GM19467 (cell line): Measurements from ENCODE around the gene JAG2.

Experiments
- ATAC-seq: cut with Tn5 transposase; IDR thresholded peaks from one replicate; pipeline ENCODE4 v1.9.1; 2021; ENCODE audit warnings: mild to moderate bottlenecking, moderate library complexity; ENCODE audit not compliant: unreplicated experiment

The JAG2 gene

DNA sequence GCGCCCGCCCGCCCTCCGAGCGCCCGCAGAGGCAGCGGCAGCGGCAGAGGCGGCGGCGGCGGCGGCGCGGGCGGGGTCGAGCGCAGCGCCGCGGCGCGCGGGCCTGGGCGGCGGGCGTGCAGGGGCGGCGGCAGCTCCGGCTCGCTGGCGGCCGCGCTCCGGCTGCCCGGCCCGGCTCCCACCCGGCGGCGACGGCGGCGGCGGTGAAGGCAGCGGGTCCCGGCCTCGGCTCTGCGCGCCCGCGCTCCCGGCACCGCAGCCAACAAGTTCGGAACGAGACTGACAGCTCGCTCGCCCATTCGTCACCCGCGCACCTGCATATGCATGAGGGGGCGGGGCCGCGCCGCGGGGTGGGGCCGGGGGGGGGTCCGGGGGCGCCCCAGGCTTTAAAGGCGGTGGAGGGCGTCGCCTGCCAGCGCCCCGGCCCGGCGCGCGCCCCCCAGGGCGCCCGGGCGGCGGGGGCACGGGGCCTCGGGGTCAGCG lies at the start of gene JAG2:
Gene JAG2, minus strand, starts transcription at position 281 of the 483 bp plus-strand sequence. CDS start 356 bp downstream, outside the sequence.
- no peak for ATAC-seq

DNA sequence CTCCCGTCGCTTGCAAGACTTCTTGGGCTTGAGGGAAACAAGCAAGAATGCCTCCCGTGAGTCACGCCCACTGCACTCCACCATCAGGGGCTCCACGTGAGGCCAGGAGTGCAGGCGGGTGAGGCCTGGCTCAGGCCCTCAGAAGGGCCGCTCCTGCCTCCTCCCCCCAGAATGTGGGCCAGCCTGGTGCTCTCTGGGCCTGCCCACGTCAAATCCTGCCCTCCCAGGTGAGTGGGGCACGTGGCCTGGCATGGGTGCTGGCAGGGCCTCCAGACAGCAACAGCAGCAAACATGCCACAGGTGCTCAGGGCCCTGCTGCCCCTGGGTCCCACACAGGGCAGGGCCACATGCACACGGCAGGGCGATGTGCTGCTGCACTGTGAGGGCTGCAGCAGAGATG lies 49.2 kb upstream of the JAG2 start:
- no peak for ATAC-seq

- ATAC-seq, result no peak
These were observed 48.1 kb upstream of the JAG2 start for GRCh38 chr14:105216490-105217247.

- ATAC-seq, result no peak
These were observed 47.0 kb upstream of the JAG2 start for GRCh38 chr14:105215602-105216001.

- ATAC-seq, result no peak
These were observed 45.8 kb upstream of the JAG2 start for GRCh38 chr14:105214324-105214915.

- ATAC-seq, result no peak
These were observed 44.8 kb upstream of the JAG2 start for GRCh38 chr14:105213361-105213760.

DNA sequence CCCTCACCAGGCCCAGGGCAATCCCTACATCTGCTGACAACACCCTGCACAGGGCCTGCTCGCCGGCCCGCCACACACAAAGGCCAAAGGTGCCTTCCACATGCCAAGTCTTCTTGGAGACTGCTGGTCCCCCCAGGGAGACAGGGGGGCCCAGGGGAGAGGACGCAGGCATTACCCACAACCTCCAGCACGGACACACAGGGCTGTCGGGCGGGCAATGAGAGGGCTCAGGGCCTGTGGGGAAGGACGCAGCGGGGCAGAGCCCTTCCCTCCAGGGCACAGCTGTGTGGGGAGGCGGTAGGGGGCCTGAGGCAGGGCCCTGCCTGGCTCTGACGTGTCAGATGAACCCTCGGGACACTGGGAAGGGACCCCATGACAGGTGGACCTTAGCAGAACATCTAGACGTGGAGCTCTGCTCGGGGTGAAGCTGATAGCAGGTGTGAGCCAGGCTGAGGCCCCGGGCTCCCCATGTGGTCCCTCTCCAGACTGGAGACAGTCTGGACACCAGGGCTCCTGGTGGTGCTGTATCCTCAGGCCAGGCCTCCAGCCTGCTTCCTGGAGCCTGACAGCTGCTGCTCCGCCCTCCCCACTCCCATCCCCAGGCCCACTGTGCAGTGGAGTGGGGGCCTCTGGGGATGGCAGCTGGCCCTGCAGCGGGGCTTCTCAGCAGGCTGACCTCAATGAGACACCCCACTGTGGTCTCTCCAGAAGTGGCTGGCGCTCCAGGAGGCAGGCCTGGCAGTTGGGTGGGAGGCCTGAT lies 44.1 kb upstream of the JAG2 start:
- no peak for ATAC-seq

DNA sequence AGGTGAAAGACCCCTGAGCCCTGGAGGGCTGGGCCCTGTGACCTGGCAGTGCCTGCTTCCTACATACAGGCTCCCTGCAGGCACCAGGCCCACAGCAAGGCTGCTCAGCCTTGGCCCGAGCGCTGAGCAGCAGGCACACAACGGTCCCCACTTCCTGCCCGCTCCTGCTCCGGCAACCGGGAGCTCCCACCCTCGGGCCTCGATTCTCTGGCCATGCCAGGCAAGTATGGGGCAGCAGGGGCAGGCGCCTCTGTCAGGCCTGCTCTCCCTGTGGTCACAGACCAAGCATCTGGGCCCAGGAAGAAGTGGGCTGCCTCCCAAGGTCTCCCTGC lies 43.1 kb upstream of the JAG2 start:
- no peak for ATAC-seq

GRCh38 chr14:105211086-105211757 lies 42.6 kb upstream of the JAG2 start:
- ATAC-seq, result no peak

DNA sequence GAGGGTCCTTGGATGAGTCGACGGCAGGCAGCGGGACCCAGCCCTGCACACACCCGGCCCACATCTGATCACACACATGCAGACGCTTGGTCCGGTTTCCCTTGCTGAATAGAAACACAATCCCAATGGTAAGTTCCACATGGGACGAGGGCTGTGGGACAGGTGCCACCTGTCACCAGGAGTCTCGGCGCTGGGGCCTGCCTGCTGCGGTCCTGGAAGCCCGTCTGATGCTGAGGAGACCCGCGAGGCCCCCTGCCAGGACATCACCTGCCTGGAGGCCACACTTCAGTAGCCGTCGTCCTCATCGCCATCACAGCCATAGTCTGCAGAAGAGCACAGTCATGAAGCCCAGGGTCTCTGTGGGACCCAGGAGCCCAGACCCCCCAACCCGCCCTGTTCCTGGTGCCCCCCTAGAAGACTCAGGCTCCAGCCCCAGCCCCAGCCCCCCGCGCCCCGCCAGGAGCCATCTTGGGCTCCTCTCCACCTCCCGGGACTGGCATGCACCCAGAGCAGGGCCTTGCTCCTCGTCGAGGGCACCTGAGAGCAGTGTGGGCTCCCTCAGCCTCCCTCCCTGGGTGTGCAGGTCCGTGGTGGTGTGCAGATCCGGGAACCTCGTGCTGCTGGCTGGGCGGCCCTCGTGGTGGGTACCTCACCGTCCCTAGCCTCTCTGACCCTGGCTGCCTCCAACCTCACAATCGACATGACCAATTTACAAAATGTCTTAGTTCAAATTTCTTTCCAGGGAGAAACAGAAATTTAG lies 41.9 kb upstream of the JAG2 start:
- no peak for ATAC-seq

GRCh38 chr14:105209646-105210045 lies 41.1 kb upstream of the JAG2 start:
- no peak for ATAC-seq

DNA sequence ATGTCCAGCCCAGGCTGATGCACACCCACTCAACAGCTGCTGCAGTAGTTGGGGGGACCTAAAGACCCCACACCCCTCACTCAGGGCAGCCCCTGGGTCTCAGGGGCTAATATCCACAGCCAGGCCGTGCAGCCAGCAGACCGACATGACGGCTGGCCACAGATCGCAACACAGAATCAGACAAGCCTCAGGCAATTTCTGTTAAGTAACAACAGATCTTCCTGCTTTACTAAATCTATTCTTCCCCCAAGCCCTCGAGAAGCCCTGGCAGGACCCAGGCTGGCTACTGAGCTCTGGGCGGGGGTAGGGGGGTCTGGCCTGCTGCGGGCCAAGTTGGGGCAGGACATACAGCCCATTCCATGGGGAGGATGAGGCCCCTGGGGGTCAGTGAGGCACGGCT lies 40.5 kb upstream of the JAG2 start:
- no peak for ATAC-seq

GRCh38 chr14:105208738-105209075 lies 40.1 kb upstream of the JAG2 start:
- no peak for ATAC-seq

DNA sequence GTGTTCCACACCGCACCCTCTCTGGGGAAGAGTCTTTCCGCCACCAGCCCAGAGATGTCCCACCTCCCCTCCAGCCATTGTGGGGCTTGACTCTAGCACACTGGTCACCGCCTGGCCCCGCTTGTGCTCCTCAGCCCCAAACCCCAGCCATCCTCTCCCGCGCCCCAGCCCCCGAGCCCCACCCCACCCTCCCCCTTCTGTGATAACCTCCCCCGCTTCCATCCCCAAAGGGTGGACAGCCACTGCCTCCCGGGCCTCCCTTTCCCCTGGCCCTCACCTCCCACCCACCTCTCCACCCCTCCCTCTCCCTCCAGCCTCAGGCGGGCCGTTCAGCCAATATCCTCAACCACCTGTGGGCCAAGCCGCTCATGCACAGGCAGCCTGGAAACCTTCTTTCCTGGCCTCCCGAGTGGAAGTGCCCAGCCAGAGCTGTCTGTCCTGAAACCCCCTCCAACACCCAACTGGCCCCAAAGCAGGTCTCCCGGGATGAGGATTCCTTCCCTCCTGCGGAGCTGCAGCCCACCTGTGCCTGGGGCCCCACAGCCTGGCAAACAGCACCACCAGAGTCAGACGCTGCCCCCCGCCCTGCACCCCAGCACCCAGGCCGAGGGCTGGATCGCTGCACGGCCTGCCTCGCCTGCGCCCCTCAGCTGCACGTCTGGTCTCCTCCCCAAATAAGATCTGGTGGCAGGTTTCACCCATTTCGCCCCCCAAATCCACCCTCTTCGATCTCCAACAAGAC lies 39.6 kb upstream of the JAG2 start:
- no peak for ATAC-seq

DNA sequence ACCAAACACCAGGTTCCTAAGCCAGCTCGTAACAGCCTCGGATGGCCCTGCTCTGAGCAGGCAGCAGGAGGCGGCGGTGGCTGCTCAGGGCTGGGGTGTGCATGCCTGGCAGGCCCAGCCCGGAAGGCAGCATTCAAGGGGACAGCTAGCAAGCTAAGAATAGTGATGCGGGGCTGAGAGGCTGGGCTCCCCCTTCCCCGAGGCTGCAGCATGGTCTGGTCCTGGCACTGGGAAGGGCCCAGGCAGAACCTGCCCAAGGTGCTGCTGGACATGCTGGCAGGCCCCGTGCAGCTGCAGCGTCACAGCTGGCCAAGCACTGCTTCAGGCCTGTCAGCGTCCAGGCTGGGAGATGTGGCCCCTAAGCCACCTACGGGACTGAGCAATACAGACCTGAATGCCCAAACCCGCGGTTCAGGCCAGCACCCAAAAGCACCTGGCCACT lies 38.9 kb upstream of the JAG2 start:
- no peak for ATAC-seq

DNA sequence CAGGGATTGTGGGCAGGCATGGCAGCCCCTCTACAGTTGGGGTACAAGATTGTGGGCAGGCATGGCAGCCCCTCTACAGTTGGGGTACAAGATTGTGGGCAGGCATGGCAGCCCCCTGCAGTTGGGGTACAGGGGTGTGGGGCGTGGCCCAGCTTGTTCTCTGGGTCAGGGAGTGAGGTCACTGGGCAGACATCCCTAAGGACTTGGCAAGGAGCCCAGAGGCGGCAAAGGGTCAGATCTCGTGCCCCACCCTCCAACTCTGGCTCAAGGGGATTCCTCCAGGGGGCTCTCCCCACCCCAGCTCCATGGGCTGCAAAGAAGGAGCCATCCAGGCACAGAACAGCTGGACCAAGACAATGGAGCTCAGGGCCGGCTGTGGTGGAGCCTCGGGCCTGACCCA lies 38.3 kb upstream of the JAG2 start:
- ATAC-seq, result no peak

DNA sequence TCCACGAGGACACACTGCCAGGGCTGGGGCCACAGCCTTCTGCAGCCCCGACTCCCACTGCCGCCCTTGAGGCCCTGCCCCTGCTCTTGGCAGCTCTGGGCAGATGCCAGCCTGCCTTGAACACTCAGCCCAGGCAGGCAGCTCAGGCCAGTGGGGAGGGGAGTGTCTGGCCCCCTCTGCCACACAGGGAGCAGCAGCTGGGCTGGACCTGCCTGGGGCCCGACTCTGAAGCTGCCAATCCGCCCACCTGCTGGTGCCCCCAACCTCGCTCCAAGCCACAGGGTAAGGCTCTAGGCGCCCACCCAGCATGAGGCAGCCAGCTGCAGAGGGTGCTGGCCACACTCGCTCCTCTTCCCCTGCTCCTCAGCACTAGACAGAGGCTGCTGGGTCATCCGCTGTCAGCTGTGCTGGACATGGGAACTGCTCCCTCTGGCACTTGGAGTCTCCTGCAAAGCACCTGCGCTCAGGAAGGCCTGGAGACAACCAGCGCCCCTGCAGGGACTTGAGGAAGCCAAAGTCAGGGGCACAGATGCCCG lies 37.2 kb upstream of the JAG2 start:
- ATAC-seq, result no peak

DNA sequence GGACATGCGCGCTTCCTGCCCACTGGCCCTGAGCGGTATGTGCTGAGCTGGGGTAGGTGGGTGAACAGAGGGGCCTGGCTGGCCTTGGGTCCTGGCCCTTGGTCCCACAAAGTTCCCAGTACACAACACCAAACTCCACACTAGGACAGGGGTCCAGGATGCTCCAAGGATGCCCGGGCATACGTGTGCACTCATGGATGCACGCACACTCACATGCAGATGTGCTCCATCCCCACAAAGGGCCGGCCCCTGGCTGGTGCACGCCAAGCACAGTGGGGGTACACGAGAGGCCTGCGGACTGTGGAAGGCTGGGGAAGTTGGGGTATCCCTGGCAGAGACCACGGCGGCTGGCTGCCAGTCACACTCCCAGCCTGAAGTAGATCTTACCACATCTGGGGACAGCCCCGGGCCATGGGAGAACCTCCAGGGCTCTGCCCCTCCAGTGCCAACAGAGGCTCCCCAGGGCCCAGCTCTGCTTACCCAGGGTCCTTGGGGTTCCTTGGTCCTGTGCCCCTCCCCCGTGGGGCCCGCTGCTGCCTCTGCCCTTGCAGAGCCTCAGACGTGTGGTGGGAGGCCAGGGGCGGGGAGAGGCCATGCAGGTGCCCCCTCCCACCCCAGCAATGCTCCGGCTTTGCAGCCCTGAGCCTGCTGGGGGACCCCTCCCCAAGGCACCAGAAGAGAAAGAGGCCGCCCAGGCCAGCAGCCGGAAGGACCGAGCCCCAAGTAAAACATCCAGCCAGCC lies 36.5 kb upstream of the JAG2 start:
- no peak for ATAC-seq
